Measurements from ENCODE around the gene DDHD1.
"Not testable (repeated sequence)": the region's sequence is repeated elsewhere in the genome, so short reads cannot be mapped to it uniquely, and the experiment has no call there.

The DDHD1 gene

DNA sequence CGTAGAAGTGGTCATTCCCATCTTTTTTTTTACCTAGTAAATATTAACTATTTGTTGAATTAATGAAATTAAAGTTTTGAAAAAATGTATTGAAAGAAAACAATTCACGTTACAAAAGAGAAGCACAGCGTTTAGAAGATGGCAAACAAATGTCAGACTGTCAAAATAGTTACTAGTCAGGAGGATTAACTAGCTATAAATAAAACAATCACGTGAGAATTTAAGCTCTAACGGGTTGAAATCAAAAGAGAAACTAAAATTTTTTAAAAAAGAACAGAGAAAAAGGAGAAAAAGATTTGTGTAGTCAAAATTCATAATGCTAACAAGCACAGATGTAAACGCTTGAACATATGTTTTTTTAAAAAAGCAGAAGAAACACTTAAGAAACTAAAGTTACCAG, 26.4 kb downstream of the DDHD1 start:
- H3K27me3 ChIP-seq (ENCODE audit: insufficient read depth, poor library complexity, severe bottlenecking) = no peaks in the 10 kb centered on the region
- no peak overlapping the region for H3K4me3 ChIP-seq (replicated peaks; ENCODE audit: insufficient read depth, low read length)
- H3K27ac ChIP-seq (replicated peaks) = no peak overlapping the region
- TF ChIP-seq, protein P1, sequence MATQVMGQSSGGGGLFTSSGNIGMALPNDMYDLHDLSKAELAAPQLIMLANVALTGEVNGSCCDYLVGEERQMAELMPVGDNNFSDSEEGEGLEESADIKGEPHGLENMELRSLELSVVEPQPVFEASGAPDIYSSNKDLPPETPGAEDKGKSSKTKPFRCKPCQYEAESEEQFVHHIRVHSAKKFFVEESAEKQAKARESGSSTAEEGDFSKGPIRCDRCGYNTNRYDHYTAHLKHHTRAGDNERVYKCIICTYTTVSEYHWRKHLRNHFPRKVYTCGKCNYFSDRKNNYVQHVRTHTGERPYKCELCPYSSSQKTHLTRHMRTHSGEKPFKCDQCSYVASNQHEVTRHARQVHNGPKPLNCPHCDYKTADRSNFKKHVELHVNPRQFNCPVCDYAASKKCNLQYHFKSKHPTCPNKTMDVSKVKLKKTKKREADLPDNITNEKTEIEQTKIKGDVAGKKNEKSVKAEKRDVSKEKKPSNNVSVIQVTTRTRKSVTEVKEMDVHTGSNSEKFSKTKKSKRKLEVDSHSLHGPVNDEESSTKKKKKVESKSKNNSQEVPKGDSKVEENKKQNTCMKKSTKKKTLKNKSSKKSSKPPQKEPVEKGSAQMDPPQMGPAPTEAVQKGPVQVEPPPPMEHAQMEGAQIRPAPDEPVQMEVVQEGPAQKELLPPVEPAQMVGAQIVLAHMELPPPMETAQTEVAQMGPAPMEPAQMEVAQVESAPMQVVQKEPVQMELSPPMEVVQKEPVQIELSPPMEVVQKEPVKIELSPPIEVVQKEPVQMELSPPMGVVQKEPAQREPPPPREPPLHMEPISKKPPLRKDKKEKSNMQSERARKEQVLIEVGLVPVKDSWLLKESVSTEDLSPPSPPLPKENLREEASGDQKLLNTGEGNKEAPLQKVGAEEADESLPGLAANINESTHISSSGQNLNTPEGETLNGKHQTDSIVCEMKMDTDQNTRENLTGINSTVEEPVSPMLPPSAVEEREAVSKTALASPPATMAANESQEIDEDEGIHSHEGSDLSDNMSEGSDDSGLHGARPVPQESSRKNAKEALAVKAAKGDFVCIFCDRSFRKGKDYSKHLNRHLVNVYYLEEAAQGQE (IDR thresholded peaks at IDR 0.05; ENCODE audit: insufficient replicate concordance, low read depth) = no peak
- TF ChIP-seq POLR2AphosphoS5 (IDR thresholded peaks at IDR 0.05; ENCODE audit: low read depth) (no peak), GABPA (IDR thresholded peaks at IDR 0.05; ENCODE audit: low read depth) (no peak), SPI1 (IDR thresholded peaks at IDR 0.05; ENCODE audit: borderline replicate concordance, low read depth) (no peak)
- TF ChIP-seq, protein P2, sequence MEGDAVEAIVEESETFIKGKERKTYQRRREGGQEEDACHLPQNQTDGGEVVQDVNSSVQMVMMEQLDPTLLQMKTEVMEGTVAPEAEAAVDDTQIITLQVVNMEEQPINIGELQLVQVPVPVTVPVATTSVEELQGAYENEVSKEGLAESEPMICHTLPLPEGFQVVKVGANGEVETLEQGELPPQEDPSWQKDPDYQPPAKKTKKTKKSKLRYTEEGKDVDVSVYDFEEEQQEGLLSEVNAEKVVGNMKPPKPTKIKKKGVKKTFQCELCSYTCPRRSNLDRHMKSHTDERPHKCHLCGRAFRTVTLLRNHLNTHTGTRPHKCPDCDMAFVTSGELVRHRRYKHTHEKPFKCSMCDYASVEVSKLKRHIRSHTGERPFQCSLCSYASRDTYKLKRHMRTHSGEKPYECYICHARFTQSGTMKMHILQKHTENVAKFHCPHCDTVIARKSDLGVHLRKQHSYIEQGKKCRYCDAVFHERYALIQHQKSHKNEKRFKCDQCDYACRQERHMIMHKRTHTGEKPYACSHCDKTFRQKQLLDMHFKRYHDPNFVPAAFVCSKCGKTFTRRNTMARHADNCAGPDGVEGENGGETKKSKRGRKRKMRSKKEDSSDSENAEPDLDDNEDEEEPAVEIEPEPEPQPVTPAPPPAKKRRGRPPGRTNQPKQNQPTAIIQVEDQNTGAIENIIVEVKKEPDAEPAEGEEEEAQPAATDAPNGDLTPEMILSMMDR (IDR thresholded peaks at IDR 0.05; ENCODE audit: insufficient read depth, low read length) = no peak
- DNase-seq (ENCODE audit: low read depth in 1 of 2, low spot score in 1 of 2) = no peak

DNA sequence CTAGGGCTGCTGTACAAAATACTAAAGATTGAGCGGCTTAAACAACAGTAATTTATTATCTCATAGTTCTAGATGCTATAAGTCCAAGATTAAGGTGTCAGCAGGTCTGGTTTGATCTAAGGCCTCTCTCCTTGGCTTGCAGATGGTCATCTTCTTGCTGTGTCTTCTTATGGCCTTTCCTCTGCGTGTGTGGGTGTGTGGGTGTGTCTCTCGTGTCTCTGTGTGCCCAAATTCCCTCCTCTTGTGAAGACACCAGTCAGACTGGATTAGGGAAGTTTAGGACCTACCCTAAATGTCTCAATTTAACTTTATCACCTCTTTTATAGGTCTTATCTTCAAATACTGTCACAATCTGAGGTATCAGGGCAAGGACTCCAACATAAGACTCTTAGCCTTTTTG, 28.3 kb downstream of the DDHD1 start:
- TF ChIP-seq, protein P1 (IDR thresholded peaks at IDR 0.05; ENCODE audit: insufficient replicate concordance, low read depth) = no peak
- TF ChIP-seq, protein P2 (IDR thresholded peaks at IDR 0.05; ENCODE audit: insufficient read depth, low read length) = no peak
- no peak for TF ChIP-seq SPI1 (IDR thresholded peaks at IDR 0.05; ENCODE audit: borderline replicate concordance, low read depth)
- no peak for TF ChIP-seq GABPA (IDR thresholded peaks at IDR 0.05; ENCODE audit: low read depth)
- no peak for TF ChIP-seq POLR2AphosphoS5 (IDR thresholded peaks at IDR 0.05; ENCODE audit: low read depth)
- H3K4me3 ChIP-seq (replicated peaks; ENCODE audit: insufficient read depth, low read length) = no peak overlapping the region
- no peaks in the 10 kb centered on the region for H3K27me3 ChIP-seq (ENCODE audit: insufficient read depth, poor library complexity, severe bottlenecking)
- no peak for DNase-seq (ENCODE audit: low read depth in 1 of 2, low spot score in 1 of 2)
- no peak overlapping the region for H3K27ac ChIP-seq (replicated peaks)

DNA sequence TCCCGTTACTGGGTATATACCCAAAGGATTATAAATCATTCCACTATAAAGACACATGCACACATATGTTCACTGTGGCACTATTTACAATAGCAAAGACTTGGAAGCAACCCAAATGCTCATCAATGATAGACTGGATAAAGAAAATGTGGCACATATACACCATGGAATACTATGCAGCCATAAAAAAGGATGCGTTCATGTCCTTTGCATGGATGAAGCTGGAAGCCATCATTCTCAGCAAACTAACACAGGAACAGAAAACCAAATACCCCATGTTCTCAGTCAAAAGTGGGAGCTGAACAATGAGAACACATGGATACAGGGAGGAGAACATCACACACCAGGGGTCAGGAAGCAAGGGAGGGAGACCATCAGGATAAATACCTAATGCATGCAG, 31.7 kb downstream of the DDHD1 start:
- DNase-seq (ENCODE audit: low read depth in 1 of 2, low spot score in 1 of 2); H3K27ac ChIP-seq (replicated peaks); H3K4me3 ChIP-seq (replicated peaks; ENCODE audit: insufficient read depth, low read length); H3K27me3 ChIP-seq (ENCODE audit: insufficient read depth, poor library complexity, severe bottlenecking): not testable (repeated sequence)

DNA sequence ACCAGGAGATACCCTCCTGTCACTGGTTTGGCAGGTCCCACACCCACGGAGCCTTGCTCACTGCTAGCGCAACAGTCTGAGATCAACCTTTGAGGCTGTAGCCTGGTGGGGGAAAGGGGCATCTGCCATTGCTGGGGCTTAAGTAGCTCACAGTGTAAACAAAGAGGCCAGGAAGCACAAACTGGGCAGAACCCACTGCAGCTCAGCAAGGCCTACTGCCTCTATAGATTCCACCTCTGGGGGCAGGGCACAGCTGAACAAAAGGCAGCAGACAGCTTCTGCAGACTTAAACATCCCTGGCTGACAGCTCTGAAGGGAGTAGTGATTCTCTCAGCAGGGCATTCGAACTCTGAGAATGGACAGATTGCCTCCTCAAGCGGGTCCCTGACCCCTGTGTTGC, 35.6 kb downstream of the DDHD1 start:
- H3K27ac ChIP-seq (replicated peaks); H3K27me3 ChIP-seq (ENCODE audit: insufficient read depth, poor library complexity, severe bottlenecking); DNase-seq (ENCODE audit: low read depth in 1 of 2, low spot score in 1 of 2); H3K4me3 ChIP-seq (replicated peaks; ENCODE audit: insufficient read depth, low read length): not testable (repeated sequence)

DNA sequence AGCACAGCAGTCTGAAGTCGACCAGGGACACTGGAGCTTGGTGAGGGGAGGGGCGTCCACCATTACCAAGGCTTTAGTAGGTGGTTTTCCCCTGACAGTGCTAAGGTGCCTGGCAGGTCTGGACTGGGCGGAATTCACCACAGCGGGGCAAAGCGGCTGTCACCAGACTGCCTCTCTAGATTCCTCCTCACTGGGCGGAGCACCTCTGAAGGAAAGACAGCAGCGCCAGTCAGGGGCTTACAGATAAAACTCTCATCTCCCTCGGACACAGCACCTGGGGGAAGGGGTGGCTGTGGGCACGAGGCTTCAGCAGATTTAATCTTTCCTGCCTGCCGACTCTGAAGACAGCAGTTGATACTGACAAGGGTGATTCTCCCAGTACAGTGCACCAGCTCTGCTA, 39.1 kb downstream of the DDHD1 start:
- no peak overlapping the region for H3K27ac ChIP-seq (replicated peaks)
- TF ChIP-seq, protein P1 (IDR thresholded peaks at IDR 0.05; ENCODE audit: insufficient replicate concordance, low read depth) = no peak
- TF ChIP-seq POLR2AphosphoS5 (IDR thresholded peaks at IDR 0.05; ENCODE audit: low read depth) = no peak
- TF ChIP-seq SPI1 (IDR thresholded peaks at IDR 0.05; ENCODE audit: borderline replicate concordance, low read depth) = no peak
- TF ChIP-seq, protein P2 (IDR thresholded peaks at IDR 0.05; ENCODE audit: insufficient read depth, low read length) = no peak
- TF ChIP-seq GABPA (IDR thresholded peaks at IDR 0.05; ENCODE audit: low read depth) = no peak
- H3K4me3 ChIP-seq (replicated peaks; ENCODE audit: insufficient read depth, low read length) = no peak overlapping the region
- no peaks in the 10 kb centered on the region for H3K27me3 ChIP-seq (ENCODE audit: insufficient read depth, poor library complexity, severe bottlenecking)
- no peak for DNase-seq (ENCODE audit: low read depth in 1 of 2, low spot score in 1 of 2)

Data from HL-60 (cell line).